ENCODE measurements around the gene WWOX. TPM values are rescaled to one million over a fixed set of nuclear protein-coding genes. Genes with fewer than 3 reads are reported as not detected.

WWOX gene
- total RNA-seq, 1 donor, result 24.2 TPM

DNA sequence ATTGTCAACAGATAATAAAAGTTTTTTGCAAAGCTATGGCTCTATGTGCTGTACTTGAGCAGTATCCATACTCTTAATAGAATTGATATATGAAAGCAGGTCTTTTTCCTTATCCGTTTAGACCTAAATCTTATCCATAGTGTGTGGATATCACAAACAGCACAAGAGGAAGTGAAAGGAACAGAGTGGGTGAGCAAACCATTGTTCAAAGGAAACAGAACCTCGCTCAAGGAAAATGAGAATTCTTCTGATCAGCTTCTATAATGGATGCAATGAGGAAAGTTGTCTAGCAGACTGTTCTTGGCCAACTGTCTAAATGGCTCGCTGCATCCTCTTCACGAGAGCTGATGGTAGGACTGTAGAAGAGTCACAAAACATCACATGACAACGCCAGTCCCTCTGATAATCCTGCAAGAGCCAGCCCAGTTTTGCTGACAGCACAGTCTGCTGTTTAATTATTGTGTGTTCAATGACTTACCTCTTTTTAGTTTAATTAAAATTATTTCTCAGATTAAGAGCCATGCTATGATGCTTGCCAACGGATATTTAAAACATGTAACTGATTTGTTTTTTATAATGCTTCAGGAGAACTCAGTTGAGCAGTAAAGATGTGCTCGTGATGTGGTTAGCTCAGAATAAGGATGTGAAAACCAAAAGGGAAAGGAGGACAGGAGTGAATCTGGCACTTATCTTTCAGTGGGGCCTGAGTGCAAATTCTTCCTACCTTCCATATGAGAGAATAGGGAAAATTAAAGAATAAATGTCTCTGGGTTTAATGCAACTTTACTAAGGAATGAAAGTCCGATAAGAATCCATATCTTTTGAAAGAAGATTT, 38.5 kb downstream of the WWOX start:
- TF ChIP-seq, protein P1, sequence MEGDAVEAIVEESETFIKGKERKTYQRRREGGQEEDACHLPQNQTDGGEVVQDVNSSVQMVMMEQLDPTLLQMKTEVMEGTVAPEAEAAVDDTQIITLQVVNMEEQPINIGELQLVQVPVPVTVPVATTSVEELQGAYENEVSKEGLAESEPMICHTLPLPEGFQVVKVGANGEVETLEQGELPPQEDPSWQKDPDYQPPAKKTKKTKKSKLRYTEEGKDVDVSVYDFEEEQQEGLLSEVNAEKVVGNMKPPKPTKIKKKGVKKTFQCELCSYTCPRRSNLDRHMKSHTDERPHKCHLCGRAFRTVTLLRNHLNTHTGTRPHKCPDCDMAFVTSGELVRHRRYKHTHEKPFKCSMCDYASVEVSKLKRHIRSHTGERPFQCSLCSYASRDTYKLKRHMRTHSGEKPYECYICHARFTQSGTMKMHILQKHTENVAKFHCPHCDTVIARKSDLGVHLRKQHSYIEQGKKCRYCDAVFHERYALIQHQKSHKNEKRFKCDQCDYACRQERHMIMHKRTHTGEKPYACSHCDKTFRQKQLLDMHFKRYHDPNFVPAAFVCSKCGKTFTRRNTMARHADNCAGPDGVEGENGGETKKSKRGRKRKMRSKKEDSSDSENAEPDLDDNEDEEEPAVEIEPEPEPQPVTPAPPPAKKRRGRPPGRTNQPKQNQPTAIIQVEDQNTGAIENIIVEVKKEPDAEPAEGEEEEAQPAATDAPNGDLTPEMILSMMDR (IDR thresholded peaks at IDR 0.05; ENCODE audit: insufficient read depth, low read length), result no peak
- H3K4me3 ChIP-seq (ENCODE audit: low read depth, low read length), result no peak overlapping the region
- no peak for DNase-seq (ENCODE audit: low read depth)

DNA sequence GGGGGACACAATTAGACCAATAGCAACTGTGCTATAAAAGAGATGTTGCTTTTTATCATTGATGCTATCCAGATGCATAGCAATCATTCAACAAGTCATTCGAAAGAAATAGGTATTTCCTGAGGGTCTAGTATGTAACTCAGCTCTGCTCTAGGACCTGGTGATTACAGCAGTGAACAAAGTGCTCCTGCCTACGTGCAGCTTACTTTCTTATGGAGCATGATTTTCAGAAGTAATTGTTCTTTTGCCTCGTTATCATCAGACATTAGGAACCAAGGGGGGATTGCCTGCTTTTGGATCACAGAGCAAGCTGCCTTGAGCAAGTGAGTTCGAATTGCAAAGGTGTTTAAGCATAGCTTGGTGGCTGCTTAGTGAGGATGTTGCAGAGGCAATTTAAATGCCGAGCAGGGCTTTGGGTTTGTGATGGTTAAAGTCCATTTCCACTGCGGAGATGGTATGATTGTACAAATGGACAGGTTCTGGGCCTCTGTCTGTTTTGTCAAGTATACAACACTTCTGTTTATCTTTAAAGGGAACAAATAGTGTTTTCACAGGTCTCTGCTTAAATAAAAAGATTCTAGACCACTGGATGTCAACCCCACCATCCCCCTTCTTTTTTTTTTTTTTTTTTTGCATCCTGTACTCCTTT, 41.5 kb downstream of the WWOX start:
- no peak overlapping the region for H3K4me3 ChIP-seq (ENCODE audit: low read depth, low read length)
- TF ChIP-seq, protein P1 (IDR thresholded peaks at IDR 0.05; ENCODE audit: insufficient read depth, low read length), result no peak
- DNase-seq (ENCODE audit: low read depth), result no peak

DNA sequence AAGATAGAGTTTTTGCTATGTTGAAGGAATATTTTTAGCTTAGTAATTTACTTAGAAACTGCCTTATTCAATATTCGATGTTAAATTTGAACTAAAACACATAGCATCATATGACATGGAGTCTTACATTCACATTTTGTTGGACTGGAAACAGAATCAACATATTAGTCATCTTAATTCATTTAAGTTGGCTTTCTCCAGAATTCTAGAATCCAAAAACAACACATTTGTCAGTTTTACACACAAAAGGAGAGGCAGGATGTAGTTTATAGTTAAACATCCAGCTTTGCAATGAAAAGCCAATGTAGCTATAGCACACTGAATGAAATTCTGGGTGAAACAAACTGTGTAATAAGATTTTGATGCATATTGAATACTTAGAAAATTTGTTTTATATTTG, 43.3 kb downstream of the WWOX start:
- peak; percentile 77 for DNase-seq (ENCODE audit: low read depth)

GRCh38 chr16:78146807-78147206, 47.4 kb downstream of the WWOX start:
- TF ChIP-seq, protein P1 (IDR thresholded peaks at IDR 0.05; ENCODE audit: insufficient read depth, low read length), result no peak
- no peak for DNase-seq (ENCODE audit: low read depth)
- no peak overlapping the region for H3K4me3 ChIP-seq (ENCODE audit: low read depth, low read length)

More for the DNA sequence above, 43.3 kb downstream of the WWOX start:
- TF ChIP-seq, protein P1 (IDR thresholded peaks at IDR 0.05; ENCODE audit: insufficient read depth, low read length), result no peak
- no peak overlapping the region for H3K4me3 ChIP-seq (ENCODE audit: low read depth, low read length)

- TF ChIP-seq, protein P1 (IDR thresholded peaks at IDR 0.05; ENCODE audit: insufficient read depth, low read length), result no peak
- no peak overlapping the region for H3K4me3 ChIP-seq (ENCODE audit: low read depth, low read length)
- DNase-seq (ENCODE audit: low read depth), result no peak
These were observed 48.5 kb downstream of the WWOX start for GRCh38 chr16:78147911-78148401.

- TF ChIP-seq, protein P1 (IDR thresholded peaks at IDR 0.05; ENCODE audit: insufficient read depth, low read length), result no peak
- no peak overlapping the region for H3K4me3 ChIP-seq (ENCODE audit: low read depth, low read length)
- no peak for DNase-seq (ENCODE audit: low read depth)
These were observed 50.8 kb downstream of the WWOX start for GRCh38 chr16:78150233-78150632.
